Measurements from ENCODE around the gene SCN2B.

The SCN2B gene

DNA sequence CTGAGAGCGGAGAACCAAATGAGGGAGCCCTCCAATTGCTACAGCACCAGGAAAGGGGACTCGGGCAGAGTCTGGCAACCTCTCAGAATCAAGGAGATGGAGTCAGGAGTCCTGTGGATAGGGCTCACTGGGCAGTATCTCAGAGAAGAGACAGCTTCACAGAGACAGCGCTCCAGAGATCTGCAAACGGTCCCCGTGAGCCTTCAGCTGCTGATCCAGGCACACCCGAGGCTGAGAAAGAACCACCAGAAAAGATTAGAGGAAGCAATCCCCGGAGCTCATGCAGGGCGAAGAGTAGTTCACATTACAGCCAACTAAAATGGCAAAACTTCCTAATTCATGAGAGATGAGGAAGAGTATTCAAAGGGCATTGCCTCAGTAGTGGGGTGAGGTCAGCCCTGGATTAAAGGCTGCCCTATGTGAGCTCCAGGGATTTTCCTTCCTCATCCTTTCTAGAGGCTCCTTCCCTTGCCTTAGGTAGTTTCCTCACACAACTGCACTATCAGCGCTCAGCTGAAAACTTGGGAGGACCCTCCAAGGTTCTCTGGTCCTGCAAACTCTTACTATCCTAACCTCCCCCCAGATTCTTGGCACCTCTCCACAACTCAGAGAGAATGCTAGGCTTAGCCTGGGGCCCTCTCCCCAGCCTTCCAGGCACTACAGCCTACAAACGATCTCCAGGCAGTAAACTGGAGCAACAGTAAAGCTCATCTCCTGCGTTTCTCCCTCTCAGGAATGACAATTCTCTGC, 47.5 kb downstream of the SCN2B start:
- FAIRE-seq: no peak

DNA sequence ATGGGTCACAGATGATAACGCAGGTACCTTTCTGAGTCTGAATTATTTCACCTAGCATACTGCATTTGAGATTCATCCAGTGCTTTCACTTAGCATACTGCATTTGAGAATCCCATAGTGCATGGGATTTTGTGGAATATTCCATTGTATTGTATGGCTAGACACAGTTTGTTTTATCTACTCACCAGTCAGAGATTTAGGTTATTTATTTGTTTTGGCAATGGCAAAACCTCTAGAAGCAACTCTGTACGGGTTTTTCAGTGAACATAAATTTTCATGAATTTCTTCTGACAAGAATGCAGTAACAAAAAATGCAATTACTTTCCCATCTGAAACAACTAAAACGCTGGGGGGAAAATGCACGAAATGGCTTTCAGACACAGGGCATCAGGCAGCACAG, 48.1 kb downstream of the SCN2B start:
- no peak for FAIRE-seq

DNA sequence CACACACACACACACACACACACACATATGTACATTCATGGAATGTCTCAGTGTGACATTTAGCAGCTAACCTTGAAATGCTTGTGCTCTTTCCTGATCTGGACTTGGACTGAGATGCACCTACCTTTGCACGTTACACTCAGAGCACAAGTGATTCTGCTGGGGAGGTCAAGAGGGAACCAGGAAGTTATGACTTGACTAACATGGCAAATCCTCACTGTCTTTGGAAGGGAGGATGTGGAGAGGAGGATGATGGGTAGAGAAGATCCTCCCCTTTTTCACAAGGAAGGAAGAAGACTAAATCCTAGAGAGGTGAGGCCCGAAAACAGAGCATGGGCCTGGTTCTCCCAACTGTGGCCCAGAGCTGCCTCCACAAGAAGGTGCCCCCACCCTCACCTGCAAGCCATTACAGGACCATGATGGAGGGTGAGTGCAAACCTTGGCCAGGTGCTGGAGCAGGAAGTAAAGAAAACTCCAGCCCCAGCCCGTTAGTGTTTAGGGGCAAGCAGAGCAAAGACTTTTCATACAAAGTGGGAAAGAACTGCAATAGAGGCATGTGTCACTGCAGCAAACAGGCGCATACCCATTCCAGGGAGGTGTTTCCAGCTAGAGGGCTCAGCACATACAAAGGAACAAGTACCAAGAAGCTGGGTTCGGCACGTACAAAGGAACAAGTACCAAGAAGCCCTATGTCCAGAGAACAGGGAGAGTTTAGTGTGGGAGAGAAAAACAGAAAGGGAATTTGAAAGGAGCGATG, 50.2 kb downstream of the SCN2B start:
- no peak for FAIRE-seq

DNA sequence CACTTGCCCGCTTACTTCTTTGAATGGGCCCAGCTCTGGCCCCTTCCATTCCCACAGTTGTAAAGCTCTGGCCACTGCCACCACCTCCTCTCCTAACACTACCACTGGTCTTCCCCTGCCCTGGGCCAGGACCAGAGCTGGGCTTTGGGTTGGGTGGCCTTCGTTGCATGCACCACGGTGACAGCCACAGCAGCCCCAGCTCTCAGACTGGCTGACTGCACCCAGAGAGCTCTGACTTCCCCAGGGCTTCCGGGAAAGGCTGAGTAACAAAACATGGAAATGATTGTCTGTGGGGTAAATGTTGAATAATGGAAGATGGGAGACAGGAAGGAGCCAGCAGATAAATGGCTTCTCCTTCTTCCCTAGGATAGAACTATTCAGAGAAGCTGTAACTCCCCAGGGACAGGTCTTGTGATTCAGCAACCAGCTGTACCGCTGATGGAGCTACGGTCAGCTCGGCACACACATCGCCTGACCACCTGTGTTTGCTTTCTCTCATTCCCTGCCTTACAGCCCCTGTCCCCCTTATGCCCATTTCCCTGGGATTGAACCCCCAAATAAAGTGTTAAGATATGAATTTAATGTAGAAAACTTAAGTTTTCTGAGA, 51.4 kb downstream of the SCN2B start:
- FAIRE-seq: no peak

DNA sequence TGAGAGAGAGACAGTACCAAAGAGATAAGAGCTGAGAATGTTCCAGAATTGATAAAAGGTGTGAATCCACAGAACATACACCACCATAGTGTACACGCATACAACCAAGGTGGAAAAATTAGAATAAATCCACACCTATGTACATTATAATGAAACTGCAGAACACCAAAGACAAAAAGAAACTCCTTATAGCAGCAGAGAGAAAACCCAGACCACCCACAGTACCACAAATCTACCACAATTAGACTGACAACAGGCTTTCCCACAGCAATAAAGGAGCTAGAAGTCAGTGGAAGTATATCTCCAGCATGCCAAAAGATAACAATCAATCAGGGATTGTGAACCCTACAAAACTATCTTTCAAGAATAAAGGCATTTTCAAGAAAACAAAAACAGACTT, 55.6 kb downstream of the SCN2B start:
- FAIRE-seq: no peak

DNA sequence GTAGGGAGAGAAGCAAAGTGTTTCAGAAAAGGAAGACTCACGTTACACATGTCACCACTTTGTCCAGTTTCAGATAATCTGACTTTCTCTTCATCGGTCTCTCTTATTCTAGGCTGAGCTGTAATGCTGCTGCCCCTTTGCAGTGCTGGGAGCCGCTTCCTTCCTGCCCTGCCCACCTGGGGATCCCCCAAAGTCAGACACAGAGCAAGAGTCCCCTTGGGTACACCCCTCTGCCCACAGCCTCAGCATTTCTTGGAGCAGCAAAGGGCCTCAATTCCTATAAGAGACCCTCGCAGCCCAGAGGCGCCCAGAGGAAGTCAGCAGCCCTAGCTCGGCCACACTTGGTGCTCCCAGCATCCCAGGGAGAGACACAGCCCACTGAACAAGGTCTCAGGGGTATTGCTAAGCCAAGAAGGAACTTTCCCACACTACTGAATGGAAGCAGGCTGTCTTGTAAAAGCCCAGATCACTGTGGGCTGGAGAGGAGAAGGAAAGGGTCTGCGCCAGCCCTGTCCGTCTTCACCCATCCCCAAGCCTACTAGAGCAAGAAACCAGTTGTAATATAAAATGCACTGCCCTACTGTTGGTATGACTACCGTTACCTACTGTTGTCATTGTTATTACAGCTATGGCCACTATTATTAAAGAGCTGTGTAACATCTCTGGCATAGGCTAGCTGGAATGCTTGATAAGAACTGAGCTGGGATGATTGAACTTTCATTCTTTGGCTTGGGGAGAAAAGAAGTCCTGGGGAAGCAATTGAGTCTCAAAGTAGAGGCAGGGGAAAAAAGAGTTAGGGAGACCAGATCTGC, 58.4 kb downstream of the SCN2B start:
- FAIRE-seq: no peak

DNA sequence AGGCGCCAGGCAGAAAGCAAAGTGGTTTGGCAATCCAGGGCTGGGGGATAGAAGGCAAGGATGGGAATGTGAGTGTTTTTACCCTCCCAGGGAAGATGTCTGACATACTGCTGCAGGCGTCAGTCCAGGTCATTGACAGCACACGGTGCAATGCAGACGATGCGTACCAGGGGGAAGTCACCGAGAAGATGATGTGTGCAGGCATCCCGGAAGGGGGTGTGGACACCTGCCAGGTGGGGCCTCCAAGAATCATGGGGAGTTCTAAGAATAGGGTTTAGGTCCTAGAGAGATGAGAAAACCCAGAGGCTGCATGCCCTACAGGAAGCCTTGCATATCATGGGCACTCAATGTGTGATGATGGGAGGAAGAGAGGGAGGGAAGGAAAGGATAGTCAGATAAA, 61.4 kb downstream of the SCN2B start:
- no peak for FAIRE-seq

DNA sequence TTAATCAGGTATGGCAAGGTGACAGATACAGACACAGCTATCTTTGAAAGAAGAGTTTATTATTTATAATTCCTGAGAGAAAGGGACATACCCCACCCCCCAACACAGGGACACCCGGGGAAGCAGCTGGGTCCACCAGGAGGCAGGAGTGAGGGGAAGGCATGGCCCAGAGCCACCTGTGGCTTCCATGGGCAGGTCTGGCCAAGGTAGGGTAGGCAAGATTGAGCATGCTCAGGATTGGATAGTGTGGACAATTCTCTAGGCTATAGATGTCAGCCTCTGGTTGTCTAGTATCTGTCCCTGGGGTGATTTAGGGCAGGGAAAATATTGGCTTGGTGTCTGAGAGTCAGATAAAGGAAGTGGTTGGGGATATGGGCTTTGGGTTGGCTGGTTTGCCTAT, 62.2 kb downstream of the SCN2B start:
- no peak for FAIRE-seq

DNA sequence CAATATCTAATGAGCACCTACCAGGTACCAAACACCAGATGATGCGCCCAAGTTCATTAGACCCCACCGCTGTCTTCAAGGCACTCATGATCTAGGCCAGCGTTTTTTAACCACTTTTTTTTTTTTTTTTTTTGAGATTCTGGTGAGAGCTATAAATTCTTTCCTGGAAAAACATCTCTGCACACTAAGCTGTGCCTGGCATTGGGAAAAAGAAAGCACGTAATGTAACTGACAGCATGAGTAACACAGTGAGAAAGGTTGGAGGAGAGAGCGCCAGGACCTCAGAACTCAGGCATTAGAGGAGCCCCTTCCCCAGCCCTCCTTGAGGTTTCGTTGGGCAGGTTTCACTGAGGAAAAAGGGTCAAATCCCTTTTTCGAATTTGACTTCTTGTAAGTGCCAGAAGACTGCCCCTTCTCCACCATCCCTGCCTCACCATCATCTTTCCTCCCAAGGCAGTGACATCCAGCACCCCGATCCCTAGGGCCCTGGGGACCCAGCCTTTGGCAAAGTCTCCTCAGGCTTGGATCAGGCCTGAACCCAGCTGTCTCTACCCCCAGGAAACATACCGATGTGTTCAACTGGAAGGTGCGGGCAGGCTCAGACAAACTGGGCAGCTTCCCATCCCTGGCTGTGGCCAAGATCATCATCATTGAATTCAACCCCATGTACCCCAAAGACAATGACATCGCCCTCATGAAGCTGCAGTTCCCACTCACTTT, 63.6 kb downstream of the SCN2B start:
- FAIRE-seq: no peak
